Measurements from ENCODE around the gene XDH.

XDH gene

GRCh38 chr2:31372097-31372496, 42.4 kb downstream of the XDH start:
- Histone ChIP-seq H3K36me3 (ENCODE audit: low read length) (no peaks in the 10 kb centered on the region), H3F3A (ENCODE audit: insufficient read depth) (no peaks in the 10 kb centered on the region), H3K9me3 (ENCODE audit: insufficient read depth, low read length) (no peaks in the 10 kb centered on the region), H3K27me3 (ENCODE audit: low read length) (no peaks in the 10 kb centered on the region), H3K4me2 (ENCODE audit: low read depth, low read length, poor library complexity, severe bottlenecking) (no peak overlapping the region), H3K4me3 (ENCODE audit: insufficient read depth, low read length, poor library complexity, severe bottlenecking) (no peak overlapping the region), H3K79me2 (ENCODE audit: insufficient read depth, low read length) (no peaks in the 10 kb centered on the region), H2AFZ (ENCODE audit: low read depth, low read length, severe bottlenecking) (no peak overlapping the region), H3K9me2 (replicated peaks; ENCODE audit: insufficient read depth, low read length) (no peaks in the 10 kb centered on the region), H3K9ac (ENCODE audit: low read length) (no peak overlapping the region), H4K20me1 (ENCODE audit: low read depth, low read length) (no peaks in the 10 kb centered on the region), H3K27ac (ENCODE audit: low read depth, low read length) (no peak overlapping the region)
- TF ChIP-seq CTCF (IDR thresholded peaks at IDR 0.05; ENCODE audit: insufficient read depth, low read length, poor library complexity, severe bottlenecking) = no peak

DNA sequence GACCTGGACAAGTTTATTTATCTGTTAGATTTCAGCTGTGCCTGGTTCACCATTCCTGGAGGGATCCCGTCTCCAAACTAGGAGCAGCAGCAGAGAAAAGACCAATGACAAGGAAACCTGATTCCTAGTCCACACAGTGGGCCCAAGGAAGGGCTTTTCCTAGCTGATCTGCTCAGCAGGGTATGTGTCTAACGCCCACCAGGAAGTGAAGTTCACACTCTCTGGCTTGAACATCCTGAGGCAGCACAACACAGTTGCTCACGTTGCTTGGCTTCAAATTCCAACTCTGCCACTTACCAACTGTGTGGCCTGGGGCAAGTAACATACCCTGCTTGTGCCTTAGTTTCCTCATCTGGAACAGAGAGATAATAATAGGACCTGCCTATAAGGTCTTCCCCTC, 42.9 kb downstream of the XDH start:
- Histone ChIP-seq H3K36me3 (ENCODE audit: low read length) (no peaks in the 10 kb centered on the region), H4K20me1 (ENCODE audit: low read depth, low read length) (no peaks in the 10 kb centered on the region)

DNA sequence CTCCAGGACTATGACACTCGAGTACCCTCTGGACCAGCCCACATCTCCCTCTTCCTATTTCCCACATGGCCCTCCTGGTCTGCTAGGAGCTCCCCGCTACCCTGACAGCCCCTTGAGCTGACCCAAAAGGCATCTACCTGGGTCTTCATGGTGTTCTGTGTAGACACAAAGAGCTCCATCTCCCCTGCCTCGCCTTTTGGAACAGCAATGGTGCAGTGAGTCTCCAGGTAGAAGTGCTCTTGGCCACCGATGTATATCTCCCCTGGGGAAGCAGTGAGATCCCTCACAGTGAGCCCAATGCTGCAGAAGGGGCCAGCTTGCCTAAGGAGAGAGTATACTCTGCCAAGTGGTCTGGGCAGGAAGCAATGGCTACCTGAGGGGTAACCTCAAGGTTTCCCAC, 47.8 kb downstream of the XDH start:
- Histone ChIP-seq H3K79me2 (ENCODE audit: insufficient read depth, low read length) (no peaks in the 10 kb centered on the region), H3K9me2 (replicated peaks; ENCODE audit: insufficient read depth, low read length) (no peaks in the 10 kb centered on the region), H2AFZ (ENCODE audit: low read depth, low read length, severe bottlenecking) (no peak overlapping the region), H3K4me2 (ENCODE audit: low read depth, low read length, poor library complexity, severe bottlenecking) (no peak overlapping the region), H3K9ac (ENCODE audit: low read length) (no peak overlapping the region), H3K4me3 (ENCODE audit: insufficient read depth, low read length, poor library complexity, severe bottlenecking) (no peak overlapping the region), H3F3A (ENCODE audit: insufficient read depth) (no peaks in the 10 kb centered on the region), H3K9me3 (ENCODE audit: insufficient read depth, low read length) (no peaks in the 10 kb centered on the region), H3K27ac (ENCODE audit: low read depth, low read length) (no peak overlapping the region), H4K20me1 (ENCODE audit: low read depth, low read length) (no peaks in the 10 kb centered on the region), H3K36me3 (ENCODE audit: low read length) (no peaks in the 10 kb centered on the region), H3K27me3 (ENCODE audit: low read length) (no peaks in the 10 kb centered on the region)
- TF ChIP-seq EZH2phosphoT487 (conservative IDR thresholded peaks at IDR 0.05; ENCODE audit: low read length) = no peak
- TF ChIP-seq CTCF (IDR thresholded peaks at IDR 0.05; ENCODE audit: insufficient read depth, low read length, poor library complexity, severe bottlenecking) = no peak

More for the DNA sequence above, 42.9 kb downstream of the XDH start:
- no peaks in the 10 kb centered on the region for H3K9me2 ChIP-seq (replicated peaks; ENCODE audit: insufficient read depth, low read length)
- no peaks in the 10 kb centered on the region for H3K79me2 ChIP-seq (ENCODE audit: insufficient read depth, low read length)
- H3F3A ChIP-seq (ENCODE audit: insufficient read depth) = no peaks in the 10 kb centered on the region
- H3K4me3 ChIP-seq (ENCODE audit: insufficient read depth, low read length, poor library complexity, severe bottlenecking) = no peak overlapping the region
- no peaks in the 10 kb centered on the region for H3K9me3 ChIP-seq (ENCODE audit: insufficient read depth, low read length)
- no peaks in the 10 kb centered on the region for H3K27me3 ChIP-seq (ENCODE audit: low read length)
- TF ChIP-seq CTCF (IDR thresholded peaks at IDR 0.05; ENCODE audit: insufficient read depth, low read length, poor library complexity, severe bottlenecking) (no peak), EZH2phosphoT487 (conservative IDR thresholded peaks at IDR 0.05; ENCODE audit: low read length) (no peak)
- no peak overlapping the region for H3K9ac ChIP-seq (ENCODE audit: low read length)
- no peak overlapping the region for H3K27ac ChIP-seq (ENCODE audit: low read depth, low read length)
- no peak overlapping the region for H2AFZ ChIP-seq (ENCODE audit: low read depth, low read length, severe bottlenecking)
- no peak overlapping the region for H3K4me2 ChIP-seq (ENCODE audit: low read depth, low read length, poor library complexity, severe bottlenecking)
